Stimulated activated CD4-positive, alpha-beta T cell treated with anti-CD3 and anti-CD28 coated beads, Interleukin-15, amount 100 ng/mL, for 24 hours (primary cell): ENCODE results near the gene KRT16.
"Not testable (repeated sequence)": the region's sequence is repeated elsewhere in the genome, so short reads cannot be mapped to it uniquely, and the experiment has no call there.

Source experiments
- DNase-seq: peaks from one replicate; pipeline ENCODE4 v3.0.0-alpha.2; 2020

KRT16 gene

GRCh38 chr17:41613277-41614082, 913 bp upstream of the KRT16 start:
- DNase-seq, result no peak

DNA sequence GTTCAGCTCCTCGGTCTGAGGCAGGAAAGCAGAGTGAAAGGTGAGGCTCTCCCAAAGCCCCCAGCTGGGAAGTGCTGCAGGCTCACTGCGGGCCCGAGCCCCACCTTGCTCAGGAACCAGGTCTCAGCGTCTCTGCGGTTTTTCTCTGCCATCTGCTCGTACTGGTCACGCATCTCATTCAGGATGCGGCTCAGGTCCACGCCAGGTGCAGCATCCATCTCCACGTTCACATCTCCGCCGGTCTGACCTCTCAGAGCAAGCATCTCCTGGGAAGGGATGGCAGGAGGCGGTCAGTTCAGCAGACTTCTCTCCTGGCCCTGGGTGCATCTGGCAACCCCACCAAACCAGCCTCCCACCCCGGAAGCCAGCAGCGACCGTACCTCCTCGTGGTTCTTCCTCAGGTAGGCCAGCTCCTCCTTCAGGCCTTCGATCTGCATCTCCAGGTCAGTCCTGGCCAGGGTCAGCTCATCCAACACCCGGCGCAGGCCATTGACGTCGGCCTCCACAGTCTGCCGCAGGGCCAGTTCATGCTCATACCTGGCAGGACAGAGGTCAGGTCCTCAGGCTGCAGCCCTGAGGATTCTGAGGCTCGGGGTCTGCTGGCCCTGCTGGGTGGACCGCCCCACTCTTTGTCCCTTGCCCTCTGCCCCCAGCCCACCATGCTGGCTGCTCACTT, 1.5 kb downstream of the KRT16 start:
- no peak for DNase-seq

DNA sequence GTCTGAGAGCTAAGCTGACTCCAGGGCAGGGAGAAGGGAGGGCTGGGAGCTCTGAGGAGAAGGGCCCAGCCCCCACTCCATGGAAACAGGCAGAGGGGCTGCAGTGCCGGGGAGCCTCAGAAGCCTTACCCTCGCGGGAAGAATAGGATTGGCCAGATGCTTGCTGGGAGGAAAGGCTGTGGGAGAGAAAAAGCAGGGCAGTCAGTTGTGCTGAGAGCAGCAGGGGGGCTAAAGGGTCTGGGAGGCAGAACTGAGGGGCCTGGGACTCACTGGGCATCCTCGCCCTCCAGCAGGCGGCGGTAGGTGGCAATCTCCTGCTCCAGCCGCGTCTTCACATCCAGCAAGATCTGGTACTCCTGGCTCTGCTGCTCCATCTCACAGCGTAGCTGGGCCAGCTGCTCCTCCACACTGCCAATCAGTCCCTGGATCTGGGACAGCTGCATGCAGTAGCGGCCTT, 2.5 kb downstream of the KRT16 start:
- not testable (repeated sequence) for DNase-seq

- DNase-seq, result not testable (repeated sequence)
These were observed 5.6 kb downstream of the KRT16 start for GRCh38 chr17:41606930-41607329.

GRCh38 chr17:41602524-41602923, 10.0 kb downstream of the KRT16 start:
- DNase-seq, result no peak

DNA sequence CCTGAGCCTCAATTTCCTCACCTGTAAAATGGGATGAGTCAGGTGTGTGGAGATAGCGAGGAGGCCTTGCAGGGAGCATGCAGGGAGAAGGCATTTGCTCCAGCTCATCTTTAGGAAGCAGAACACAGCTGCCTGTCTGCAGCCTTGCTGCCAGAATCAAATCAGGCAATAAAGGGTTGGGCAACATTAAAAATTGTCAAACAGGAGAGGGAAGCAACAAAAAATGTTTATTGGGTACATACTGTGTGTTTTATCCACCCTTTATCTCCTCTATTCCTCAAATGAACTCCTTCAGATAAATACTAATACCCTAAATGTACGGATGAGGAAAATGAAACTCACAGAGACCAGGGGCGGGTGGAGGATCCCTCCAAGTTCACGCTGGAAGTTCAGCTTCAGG, 12.2 kb downstream of the KRT16 start:
- no peak for DNase-seq

DNA sequence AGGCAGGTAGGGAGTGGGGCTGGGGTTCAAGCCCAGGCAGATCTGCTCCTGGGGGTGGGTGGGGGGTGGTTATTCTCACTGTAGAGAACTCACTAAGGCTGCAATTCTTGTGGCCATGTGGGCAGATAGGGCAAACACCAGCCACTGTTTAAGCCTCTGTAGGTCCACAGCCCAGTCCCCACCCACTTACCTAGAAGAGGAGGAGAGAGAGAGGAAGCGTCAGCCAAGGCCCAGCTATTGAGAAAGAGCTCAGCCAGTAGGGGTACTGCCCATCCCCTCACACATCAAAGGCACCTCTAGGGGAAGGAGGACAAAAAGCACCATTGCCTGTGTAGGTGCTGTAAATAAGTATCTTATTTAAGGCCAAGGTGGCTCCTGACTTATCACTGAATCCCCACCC, 12.9 kb downstream of the KRT16 start:
- DNase-seq, result no peak

DNA sequence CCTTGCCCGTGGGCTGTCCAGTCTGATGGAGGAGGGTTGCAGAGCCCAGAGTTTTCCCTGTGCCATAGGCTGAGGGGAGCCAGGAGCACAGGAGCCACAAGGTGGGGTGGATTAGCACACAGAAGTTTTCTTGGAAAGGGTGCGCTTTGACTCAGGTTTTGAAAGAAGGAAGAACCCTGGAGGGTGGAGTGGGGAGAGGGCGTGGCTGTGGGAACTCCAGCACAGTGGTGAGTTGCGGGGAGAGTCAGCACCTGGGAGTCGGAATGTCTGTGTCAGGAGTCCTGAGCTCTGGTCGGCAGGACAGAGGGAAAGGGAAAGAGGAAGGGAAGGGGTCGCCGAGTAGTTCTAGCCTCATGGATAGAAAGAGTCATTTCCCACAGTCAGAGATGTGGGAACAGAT, 17.0 kb downstream of the KRT16 start:
- DNase-seq, result no peak

- DNase-seq, result no peak
These were observed 18.1 kb downstream of the KRT16 start for GRCh38 chr17:41594363-41594915.

- no peak for DNase-seq
These were observed 19.1 kb downstream of the KRT16 start for GRCh38 chr17:41593306-41593981.

DNA sequence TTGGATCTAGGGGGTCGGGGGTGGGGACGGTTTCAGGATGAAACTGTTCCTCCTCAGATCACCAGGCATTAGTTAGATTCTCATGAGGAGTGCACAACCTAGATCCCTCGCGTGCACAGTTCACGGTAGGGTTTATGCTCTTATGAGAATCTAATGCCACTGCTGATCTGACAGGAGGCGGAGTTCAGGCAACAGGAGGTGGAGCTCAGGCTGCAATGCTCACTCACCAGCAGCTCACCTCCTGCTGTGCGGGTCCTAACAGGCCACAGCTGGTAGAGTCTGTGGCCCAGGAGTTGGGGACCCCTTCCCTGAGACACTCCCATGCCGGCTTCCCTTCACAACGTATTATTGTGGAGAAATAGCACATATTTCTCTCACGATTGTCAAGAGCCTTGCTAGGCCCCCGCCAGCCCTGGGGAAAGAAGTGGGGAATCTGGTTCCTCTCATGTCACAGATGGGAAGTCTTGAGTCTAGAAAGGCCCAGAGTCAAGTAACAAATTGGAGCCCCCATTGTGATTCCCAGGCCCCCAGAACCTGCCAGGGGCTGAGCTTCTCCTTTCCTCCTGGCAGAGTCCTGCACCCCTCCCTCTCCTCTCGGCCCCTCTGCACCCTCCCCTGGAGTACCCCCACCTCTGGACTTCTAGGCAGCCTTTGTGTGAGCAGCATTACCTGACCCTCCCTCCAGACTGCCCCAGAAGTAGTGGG, 19.8 kb downstream of the KRT16 start:
- DNase-seq, result no peak

DNA sequence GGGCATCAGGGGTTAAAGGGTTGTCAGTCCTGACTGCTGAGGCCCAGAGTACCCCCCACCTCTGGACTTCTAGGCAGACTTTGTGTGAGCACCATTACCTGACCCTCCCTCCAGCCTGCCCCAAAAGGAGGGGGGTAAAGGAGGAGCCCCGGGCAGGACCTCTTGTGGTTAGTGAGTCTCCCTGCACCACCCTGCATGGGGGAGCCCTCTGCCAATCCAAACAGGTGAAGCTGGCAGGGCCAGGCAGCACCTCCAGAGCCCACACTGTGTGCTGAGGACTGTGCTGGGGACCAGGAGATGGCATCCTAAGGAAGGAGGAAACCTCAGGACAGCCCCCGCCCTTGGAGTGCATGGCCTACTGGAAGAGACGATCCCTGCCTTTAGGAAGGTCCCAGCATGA, 23.3 kb downstream of the KRT16 start:
- DNase-seq, result no peak

DNA sequence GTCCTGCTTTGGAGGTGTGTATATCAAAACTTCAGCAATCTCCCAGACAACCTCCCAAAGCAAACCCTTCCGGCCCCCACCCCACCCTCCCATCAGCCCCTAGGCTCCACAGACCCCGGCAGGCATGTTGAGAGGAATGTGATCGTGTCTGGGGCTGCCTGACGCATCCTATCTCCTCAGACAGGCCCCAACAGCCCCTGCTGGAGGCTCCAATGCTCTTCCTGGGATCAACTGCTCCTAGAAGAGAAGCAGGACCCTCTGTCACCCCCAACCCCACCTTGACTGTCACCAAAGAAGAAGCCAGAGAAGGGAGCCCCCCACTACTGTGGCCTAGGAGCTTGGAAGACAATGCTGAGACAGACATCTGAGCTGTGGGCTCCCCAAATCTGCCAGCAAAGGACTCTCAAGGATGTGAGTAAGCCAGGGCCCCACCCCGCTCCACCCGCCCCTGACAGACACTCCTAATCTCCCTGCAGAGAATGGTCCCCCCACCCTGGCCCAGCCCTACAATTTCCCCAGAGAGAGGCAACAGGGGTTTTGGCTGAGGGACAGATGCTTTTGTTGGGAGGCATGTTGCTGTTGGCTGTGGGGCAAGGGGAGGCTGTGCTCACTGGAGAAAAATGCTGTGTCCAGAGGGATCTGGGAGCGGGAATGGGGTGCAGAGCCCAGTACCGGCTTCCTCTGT, 24.3 kb downstream of the KRT16 start:
- no peak for DNase-seq

GRCh38 chr17:41586863-41587495, 25.6 kb downstream of the KRT16 start, which contains the start of gene KRT14:
Gene KRT14, minus strand, starts transcription at chr17:41586895. Its CDS starts 61 bp downstream, at chr17:41586834.
- DNase-seq, result no peak

- DNase-seq, result no peak
These were observed 27.1 kb downstream of the KRT16 start for GRCh38 chr17:41585301-41586056.

GRCh38 chr17:41584331-41584927, 28.1 kb downstream of the KRT16 start:
- not testable (repeated sequence) for DNase-seq

- no peak for DNase-seq
These were observed 29.1 kb downstream of the KRT16 start for GRCh38 chr17:41583137-41584127.

DNA sequence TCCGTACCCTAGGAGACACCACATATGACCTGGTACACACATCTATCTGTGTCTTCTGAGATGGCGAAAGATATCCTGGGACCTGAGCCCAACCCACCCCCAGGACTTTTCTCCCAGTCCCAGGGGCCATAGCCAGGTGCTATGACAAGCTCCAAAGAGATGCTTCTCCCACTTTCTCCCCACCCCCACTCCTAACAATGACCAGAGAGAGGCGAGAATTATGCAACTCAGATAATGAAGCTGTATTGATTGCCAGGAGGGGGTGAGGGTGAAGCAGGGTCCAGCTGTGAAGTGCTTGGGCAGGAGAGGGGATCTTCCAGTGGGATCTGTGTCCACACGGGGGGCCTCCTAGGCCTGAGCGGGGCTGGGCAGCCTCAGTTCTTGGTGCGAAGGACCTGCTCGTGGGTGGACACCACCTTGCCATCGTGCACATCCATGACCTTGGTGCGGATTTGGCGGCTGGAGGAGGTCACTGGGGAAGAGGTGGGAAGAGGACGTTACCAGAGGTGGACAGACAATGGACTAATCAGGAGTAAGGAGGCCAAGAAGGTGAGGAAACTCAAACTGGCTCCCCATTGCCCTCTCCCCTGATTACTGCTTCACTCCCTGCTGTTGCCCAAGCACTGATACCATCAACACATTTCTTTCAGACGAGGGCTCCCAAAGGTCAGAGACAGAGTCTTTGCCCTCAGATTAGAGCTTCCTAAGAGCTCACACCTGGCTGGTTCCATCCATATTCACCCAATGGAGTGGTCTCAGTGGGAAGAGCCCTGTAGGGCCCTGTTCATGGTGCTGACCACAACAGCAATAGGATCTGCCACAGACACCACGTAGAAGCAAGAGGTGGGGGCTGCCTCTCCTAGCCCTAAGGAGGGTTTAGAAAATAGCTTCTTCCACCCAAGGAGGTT, 30.3 kb downstream of the KRT16 start:
- DNase-seq, result not testable (repeated sequence)
